Glomerular endothelial cell (primary cell): ENCODE measurements around the gene GALT. TPM values are rescaled to one million over a fixed set of nuclear protein-coding genes. Genes with fewer than 3 reads are reported as not detected.

Experiments used
- DNase-seq: peaks from one replicate; pipeline ENCODE4 v3.0.0-alpha.2; 2011; ENCODE audit warnings: low read depth, low spot score; ENCODE audit errors: extremely low read depth
- total RNA-seq: library from RNA; depleted of rRNA; stranded (reverse); fragments of >200 nt; gene quantifications from 2 replicates; pipeline ENCODE4 v1.2.3, GENCODE V29; 2015

The GALT gene
- total RNA-seq, 1 donor from 2014 or later, result 39.8 TPM

DNA sequence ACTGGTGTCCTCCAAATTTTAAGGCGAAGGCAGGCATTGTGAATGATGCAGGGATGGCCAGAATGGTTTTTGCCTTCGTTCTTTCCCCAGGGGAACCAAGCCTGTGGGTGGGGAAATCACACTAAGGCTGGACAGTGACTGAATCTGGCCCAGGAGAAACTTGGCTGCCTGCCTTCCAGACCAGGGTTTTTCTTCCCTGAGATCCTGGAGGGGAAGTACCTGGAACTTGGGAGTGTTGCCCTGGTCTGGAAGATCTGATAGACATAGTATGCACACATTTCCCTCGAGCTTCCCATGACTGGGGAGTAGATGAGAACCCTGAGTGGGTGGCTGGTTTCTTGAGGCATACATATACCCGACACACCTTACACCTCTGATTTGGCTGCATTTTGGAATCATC lies 4.8 kb downstream of the GALT start:
- no peak for DNase-seq

DNA sequence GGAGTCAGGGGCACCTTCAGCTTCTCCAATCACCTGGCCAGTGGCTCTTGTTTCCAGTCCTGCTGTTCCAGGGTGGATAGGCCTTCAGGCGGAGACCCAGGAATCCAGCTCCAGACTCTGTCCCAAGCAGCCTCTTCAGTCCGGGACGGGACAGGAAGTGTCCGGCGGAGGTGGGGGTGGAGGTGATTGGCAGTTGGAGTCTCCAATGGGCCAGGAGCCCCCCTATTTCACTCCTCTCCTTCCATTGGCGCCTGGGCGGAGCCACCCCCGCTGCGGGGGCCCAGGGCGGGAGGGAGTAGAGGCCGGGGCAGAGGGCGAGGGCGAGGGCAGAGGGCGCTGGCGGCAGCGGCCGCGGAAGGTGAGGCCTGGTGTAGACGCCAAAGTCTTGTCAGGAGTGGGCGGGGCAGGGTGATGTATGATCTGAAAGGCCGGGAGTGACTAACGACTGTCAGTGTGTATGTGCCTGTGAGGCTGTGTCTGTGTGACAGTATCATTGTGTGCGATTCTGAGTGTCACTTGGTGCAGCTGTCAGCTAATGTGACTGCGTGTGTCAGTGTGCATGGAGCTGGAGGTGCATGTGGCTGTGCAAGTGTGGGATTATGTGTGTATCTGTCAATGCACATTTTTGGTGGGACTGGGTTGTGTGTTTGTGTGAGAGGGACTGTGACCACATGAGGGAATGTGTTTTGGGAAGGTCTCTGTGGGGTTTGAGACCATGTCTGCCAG lies 5.6 kb downstream of the GALT start, which contains the start of gene IL11RA:
Gene IL11RA (plus strand): TSS at position 310 of the 726 bp plus-strand sequence. CDS start 3,033 bp downstream, outside the sequence.
- DNase-seq, result no peak

DNA sequence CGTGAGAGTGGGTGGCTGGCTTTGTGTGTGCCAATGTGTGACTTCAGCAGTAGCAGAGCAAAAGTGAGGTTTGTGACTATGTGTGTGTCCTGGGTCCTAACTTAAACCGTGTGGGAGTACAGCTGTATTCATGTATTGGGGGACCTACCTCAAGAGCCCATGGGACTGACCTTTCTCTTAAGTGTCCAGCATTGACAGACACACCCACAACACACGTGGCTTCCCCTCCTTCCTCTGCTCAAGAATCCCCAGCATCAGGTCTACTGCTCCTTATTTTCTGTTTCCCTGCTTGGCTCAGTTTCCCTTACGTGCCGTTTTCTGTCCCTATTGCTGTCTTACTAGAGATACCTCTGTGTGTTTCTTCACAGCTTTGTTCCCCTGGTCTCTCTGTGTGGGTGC lies 6.1 kb downstream of the GALT start:
- DNase-seq, result no peak

DNA sequence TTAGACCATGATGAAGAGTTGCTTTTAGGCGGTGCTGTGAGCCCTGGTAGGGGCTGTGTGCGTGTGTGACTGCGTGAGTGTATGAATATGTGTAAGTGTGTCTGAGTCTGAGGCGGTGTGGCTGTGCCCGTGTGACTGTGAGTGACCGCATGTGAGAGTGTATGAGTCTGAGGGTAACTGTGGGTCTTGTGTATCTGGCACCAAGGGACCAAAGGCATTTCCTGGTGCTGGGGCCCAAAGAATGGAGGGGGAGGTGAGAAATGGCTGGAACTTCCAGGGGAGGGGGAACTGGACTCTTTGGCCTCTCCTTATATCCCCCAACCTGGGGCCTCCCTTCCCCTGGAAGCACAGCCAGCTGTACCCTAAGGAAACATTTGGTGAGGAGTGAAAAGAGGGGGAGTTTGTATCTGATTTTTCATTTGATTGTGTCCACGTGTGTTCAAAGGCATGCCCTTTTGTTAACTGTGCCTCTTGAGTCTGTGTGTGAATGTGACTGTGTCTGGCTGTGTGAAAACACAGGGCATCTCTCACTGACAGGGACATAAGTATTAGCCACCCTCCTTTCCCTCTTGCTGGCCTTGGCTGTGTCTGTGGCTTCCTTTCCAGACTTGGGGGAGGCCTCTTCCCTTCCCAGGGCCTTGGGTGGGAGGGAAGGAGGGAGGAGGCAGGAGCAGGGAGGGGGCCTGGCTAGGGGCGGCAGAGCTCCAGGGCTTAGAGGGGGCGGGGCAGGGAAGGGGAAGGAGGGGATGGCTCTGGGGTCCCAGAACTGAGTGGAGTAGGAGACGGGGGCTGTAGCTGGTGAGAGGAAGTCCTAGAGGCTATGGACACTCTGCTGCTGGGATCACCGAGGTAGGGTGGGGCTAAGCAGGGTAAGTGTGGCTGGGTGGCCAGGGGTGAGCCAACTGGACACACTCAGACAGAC lies 6.9 kb downstream of the GALT start:
- DNase-seq, result no peak

DNA sequence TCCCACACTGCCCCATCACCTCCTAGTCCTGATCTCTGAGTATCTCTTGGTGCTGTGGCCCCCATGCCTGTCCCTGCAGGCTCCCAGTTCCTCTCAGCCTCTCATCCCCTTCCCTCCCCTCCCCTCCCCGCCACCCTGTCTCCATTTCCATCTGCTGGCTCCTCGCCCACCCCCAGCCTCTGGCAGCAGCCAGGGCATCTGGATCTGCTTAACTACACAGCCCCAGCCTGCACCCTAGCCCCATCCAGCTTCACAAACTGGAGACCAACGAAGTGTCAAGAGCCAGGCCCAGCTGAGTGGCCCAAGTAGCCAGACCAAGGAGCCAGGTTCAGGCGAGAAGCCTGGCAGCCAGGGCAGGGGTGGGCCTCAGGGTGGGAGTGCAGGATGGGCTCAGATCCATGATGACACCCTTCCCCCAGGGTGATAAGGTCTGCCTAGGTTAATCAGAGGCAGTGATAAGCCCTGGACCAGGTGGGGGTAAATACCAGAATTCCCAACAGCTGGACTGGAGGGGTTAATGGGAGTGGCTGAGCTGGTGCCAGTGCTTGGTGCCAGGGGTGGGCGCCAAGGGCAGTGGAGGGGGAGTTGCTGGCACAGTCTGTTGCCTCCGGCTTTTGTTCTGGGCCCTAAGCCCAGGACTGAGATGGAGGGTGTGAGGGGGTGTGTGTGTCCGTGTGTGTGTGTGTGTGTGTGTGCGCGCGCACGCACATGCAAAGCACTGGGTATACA lies 8.0 kb downstream of the GALT start:
- no peak for DNase-seq

DNA sequence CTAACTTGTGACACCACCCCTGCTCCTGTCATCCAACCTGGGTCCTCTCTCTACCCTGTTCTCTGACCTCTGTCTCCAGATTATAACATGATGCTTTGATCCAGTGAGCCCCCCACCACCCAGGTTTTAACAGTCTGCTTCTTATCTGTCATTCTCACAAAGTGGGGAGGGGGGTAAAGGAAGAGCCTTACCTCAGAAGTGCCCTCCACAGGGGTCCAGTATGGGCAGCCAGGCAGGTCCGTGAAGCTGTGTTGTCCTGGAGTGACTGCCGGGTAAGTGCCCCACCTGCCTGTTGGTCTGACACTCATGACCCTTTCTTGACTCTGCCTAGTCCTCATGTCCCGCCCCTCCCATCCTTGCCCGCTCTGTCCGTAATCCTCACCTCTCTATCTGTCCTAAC lies 8.9 kb downstream of the GALT start:
- DNase-seq, result no peak

DNA sequence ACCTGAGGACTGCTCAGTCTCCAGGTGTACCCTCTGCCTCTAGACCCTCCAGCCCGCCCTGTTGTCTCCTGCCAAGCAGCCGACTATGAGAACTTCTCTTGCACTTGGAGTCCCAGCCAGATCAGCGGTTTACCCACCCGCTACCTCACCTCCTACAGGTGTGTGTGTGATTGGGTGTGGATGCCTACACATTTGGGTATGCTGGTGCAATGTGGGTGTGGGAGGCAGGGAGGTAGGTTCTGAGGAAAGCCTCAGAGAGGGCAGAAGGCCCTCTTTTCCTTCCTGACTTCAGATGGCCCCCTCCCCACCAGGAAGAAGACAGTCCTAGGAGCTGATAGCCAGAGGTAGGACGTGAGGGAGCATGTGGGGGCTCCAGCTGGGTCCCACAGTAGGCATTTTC lies 10.5 kb downstream of the GALT start:
- DNase-seq, result no peak

DNA sequence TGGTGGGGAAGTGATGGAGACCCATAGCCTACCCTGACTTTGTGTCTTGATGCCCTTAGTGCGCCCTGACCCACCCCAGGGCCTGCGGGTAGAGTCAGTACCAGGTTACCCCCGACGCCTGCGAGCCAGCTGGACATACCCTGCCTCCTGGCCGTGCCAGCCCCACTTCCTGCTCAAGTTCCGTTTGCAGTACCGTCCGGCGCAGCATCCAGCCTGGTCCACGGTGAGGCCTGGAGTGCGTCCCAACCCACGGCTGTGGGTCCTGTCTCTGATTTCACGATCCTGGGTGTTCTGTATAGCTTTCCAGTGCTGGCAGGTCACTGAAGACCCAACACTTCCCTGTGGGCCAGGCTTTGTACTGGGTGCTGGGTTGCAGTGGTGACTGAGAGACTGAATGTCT lies 12.0 kb downstream of the GALT start:
- no peak for DNase-seq

DNA sequence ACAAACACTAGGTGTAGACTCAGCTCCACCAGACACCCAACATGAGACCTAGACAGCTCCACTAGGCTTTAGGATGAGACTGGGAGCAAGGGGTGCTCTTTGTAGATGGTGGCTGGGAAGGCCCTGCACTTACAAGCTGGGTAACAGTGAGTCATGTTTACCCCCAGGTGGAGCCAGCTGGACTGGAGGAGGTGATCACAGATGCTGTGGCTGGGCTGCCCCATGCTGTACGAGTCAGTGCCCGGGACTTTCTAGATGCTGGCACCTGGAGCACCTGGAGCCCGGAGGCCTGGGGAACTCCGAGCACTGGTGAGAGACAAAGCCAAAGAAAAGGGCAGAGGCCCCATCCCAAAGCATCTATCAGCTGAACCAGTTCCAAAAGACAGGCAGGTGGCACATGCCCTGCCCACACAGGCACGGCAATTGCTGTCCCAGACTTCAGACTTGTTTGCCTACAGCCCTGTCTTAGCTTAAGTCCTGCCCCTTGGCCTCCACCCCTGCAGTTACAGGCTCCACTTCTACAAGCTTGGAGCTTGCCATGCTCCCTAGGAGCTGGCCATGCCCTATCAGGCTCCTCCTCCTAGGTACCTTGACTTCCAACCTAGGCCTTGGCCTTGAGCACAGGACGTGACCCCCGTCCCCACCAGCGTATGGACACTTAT lies 13.2 kb downstream of the GALT start:
- no peak for DNase-seq

DNA sequence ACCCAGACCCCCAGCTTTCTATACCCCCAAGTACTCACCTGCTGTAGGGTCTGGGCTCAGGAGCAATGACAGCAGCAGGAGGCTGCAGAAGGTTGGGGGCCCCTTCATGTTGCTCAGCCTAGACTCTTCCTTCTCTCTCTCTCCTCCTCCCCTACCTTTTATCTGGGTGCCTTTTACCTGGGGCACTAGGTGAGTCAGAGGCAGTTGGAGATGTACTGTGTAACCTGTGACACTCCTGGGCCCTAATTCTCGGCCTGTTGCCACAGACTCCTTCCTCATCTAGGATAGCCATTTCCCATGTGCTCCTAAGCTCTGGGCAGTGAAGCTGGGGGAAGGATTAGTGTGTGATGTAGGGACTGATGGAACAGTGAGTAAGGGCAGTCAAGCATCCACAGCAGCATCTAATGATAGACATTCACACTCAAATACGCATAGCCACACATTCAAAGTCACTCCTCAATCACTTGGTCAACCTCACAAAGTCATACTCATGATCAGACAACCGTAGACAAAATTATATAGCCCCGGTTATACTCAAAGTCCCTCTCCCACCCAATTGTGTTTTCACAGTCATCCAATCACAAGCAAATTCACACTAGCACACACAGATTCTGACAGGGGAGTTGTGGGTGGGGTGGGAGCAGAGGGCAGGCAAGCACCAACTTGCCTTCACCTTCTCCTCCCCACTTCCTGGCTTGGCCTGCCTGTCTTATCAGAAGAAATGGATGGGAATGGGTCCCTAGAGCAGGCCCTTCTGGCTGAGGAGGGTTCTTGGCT lies 16.2 kb downstream of the GALT start, which contains the start of gene CCL27:
Gene CCL27 (minus strand): TSS at position 132 of the 777 bp plus-strand sequence. CDS start 24 bp downstream, at position 108.
- no peak for DNase-seq

DNA sequence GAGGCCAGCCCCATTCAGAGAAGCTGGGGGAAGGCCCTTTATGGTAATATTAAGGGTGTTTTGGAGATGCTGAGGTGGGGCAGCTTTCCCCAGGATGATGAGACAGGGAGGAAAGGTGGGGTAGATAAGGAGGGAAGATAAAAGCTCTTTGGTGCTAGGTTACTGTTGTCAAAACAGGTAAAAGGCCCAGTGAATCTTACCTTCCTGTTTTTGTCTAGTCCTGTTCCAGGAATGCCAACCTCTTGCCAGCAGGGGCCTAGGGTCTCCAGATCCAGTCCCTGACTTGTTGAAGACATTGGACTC lies 16.8 kb downstream of the GALT start:
- no peak for DNase-seq

DNA sequence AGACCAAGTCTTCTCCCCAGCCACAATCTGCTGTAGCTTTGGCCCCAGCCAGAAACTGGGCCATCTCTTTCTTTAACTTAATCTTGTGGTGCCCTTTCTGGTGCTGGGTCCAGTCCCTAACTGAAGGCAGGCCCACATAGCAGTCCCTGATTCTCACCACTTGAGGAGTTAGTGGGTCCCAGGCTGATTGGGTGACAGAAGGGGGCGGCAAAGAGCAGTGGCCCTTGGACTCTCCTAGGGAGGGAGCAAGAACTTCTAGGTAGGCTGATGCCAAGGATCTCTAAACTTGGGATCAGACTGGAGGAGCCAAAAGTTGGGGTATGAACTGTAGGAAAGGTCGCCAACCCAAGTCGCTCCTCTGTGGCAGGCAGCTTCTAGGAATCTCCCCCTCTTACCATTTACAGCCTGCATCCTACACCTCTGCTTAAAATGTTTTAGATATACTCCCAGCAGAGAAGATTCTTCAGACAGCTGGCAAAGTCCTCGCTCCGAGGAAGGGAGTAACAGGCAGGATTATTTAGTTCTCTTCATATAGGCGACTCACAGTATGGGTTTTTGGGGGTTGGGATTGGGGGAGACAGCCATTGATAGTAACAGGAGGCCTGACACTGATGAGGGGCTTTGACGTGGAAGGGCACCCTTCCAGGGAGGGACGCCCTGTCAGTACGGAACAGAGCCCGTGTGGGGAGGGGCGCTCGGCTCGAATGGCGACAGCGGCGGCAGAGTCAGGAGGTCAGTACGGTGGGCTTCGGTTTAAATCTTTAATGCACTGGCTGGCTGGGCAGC lies 18.0 kb downstream of the GALT start:
- no peak for DNase-seq

DNA sequence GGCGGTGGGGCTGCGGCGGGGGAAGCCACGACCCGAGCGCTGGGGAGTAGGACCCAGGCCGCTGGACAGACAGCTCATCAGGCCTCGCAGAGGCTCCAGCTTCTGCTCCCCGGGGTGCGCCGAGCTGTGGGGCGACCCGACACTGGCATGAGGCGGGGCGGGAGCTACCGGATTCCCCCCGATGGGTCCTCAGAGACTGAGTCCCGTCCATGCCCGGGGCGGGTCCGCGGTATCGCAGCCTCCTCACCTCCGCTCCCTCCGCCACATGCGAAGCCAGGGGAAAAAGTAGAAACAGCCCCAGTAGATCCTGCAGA lies 18.5 kb downstream of the GALT start:
- no peak for DNase-seq

DNA sequence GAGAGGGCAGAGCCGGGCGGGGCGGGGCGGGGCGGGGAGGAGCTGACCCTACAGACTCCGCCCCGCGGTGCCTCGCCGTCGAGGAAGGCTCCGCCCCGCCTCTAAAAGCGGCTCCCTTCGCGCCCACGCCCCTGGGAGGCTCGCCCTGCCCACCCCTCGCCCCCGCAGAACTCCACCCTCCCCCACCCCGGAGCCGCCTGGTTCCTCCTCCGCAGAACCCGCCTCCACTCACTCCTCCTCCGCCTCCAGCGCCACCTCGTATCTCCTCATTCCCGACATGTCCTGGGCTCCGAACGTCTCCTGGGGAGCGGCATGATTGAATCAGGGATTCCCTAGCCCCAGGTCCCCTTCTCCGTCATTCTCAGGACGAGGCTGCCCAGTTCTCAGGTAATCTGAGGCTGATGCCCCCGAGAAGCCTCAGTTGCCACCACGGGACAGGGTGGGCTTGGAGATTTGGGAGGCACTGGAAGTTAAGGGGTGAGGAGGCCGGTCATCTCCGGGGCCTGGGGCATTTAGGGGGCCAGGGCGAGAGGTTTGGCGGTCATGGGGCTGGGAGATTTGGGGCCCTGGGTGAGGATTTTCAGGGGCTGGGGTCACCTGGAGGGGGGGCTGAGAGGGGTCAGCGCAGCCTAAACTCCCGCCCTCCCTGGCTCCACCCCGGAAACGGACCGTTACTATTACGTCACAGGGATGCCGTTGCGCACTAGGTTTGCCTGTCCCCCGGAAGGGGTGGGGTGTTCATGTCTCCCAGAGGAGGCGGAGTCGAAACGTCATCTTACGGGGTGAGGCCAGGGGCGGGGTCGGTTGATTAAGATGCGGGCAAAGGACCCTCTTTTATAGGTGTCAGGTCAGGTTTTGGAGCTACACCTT lies 19.1 kb downstream of the GALT start:
- no peak for DNase-seq

DNA sequence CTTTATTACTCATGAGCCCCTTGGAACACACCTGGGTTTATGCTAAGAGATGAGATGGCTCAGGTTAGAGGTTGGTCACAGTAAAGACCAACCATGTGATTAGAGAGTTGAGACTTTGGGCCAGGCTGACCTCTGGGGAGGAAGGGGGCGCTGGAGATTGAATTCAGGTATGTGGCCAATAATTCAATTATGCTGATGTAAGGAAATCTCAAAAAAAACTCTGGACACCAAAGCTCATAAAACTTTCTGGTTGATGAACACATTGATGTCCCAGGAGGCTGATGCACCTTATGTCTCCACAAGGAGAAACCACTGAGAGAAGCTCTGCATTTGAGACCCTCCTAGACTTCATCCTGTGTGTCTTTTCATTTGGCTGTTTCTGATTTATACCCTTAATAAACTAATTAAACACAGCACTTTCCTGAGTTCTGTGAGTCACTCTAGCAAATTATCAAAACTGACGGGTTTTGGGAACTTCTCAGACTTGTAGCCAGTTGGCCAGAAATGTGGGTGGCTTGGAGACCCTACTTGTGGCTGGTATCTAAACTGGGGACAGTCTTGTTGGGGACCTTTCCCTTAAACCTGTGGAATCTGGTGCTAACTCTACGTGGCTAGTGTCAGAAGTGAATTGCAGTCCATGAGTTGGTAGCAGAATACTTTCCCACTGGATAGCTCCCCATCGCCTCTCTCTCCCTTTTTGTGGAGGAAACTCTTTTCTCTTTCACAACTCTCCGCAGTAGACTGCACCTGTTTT lies 23.5 kb downstream of the GALT start:
- DNase-seq, result no peak

DNA sequence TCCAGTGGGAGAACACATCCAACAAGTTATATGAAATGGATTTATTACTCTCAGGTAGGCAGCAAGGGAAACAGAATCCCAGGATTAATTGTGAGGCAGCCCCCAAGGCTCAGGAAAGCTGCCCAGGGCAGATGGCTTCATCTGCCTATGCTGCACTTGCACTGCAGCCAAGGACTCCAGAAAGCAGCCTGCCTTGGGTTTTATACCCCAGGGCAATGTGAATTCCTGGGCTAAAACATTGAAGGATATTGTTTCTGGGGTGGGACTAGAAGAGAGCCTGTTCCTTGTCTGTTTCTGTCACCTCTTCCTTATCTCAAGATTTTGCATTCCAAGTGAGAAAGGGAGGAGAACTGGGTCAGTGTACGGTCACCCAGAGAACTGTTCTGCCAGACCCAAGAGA lies 24.8 kb downstream of the GALT start:
- DNase-seq, result no peak

DNA sequence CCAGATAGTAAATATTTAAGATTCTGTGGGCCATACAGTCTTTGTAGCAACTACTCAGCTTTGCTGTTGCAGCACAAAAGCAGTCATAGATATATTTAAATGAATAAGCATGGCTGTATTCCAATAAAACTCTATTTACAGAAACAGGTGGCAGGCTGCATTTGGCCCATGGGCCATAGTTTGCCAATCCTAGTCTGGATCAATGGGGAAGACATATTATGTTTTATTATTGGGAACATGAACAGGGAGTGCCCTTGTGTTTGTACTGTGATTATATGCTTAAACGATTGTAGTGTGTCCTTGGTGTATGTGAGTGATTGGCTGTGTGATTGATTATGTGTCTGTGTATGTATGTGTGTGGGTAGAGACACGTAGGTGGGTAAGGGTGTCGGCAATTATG lies 28.0 kb downstream of the GALT start:
- no peak for DNase-seq
